ENCODE results near the gene CTTN. TPM values are rescaled to one million over a fixed set of nuclear protein-coding genes. Genes with fewer than 3 reads are reported as not detected.

CTTN gene
- total RNA-seq, 3 donors from 2014 or later = 223 to 314 (median 280) TPM

- intact Hi-C loops (cut with DNase I, micrococcal nuclease) = no loop called here
- DNase-seq = no peak
- H3K36me3 ChIP-seq (ENCODE audit: low read depth) = no peaks in the 10 kb centered on the region
- H3K4me1 ChIP-seq (ENCODE audit: low read depth) = no peaks in the 10 kb centered on the region
- no peaks in the 10 kb centered on the region for H3K9me3 ChIP-seq
- H3K4me3 ChIP-seq = no peak overlapping the region
- no peak for ATAC-seq
- no peak for TF ChIP-seq CTCF (IDR thresholded peaks at IDR 0.05)
Measured at GRCh38 chr11:70460111-70460510, 61.8 kb downstream of the CTTN start.

GRCh38 chr11:70460964-70461363 is 62.6 kb downstream of the CTTN start:
- Histone ChIP-seq H3K9me3 (no peaks in the 10 kb centered on the region), H3K36me3 (ENCODE audit: low read depth) (no peaks in the 10 kb centered on the region), H3K4me1 (ENCODE audit: low read depth) (no peaks in the 10 kb centered on the region), H3K4me3 (no peak overlapping the region)
- TF ChIP-seq CTCF (IDR thresholded peaks at IDR 0.05) = no peak
- DNase-seq (no peak), ATAC-seq (no peak)
- intact Hi-C loops (cut with DNase I, micrococcal nuclease) = no loop called here

- intact Hi-C loops (cut with DNase I, micrococcal nuclease) = no loop called here
- no peak for TF ChIP-seq CTCF (IDR thresholded peaks at IDR 0.05)
- DNase-seq (no peak), ATAC-seq (no peak)
- no peaks in the 10 kb centered on the region for H3K9me3 ChIP-seq
- H3K36me3 ChIP-seq (ENCODE audit: low read depth) = no peaks in the 10 kb centered on the region
- H3K4me1 ChIP-seq (ENCODE audit: low read depth) = no peaks in the 10 kb centered on the region
- H3K4me3 ChIP-seq = no peak overlapping the region
Measured at GRCh38 chr11:70462818-70463477, 64.6 kb downstream of the CTTN start.

GRCh38 chr11:70463478-70464255 is 65.3 kb downstream of the CTTN start:
- H3K36me3 ChIP-seq (ENCODE audit: low read depth) = no peaks in the 10 kb centered on the region
- TF ChIP-seq CTCF (IDR thresholded peaks at IDR 0.05) = no peak
- intact Hi-C loops (cut with DNase I, micrococcal nuclease) = no loop called here
- H3K4me1 ChIP-seq (ENCODE audit: low read depth) = no peaks in the 10 kb centered on the region
- no peaks in the 10 kb centered on the region for H3K9me3 ChIP-seq
- no peak for DNase-seq
- ATAC-seq = no peak
- H3K4me3 ChIP-seq = no peak overlapping the region

GRCh38 chr11:70464509-70465361 is 66.4 kb downstream of the CTTN start:
- no peaks in the 10 kb centered on the region for H3K36me3 ChIP-seq (ENCODE audit: low read depth)
- no peak for DNase-seq
- H3K9me3 ChIP-seq = no peaks in the 10 kb centered on the region
- no peaks in the 10 kb centered on the region for H3K4me1 ChIP-seq (ENCODE audit: low read depth)
- no peak overlapping the region for H3K4me3 ChIP-seq
- intact Hi-C loops (cut with DNase I, micrococcal nuclease) = loop anchor here in 1 of 2 donors (5.0 kb wide), 1 partner anchor 293 kb away; no protein-coding TSS in a partner anchor
- no peak for TF ChIP-seq CTCF (IDR thresholded peaks at IDR 0.05)
- no peak for ATAC-seq

Measured in mucosa of descending colon (tissue), 3 donors.